Stimulated activated naive CD4-positive, alpha-beta T cell (primary cell): ENCODE data around the gene PTPRT.

Experiments used
- DNase-seq, 6 experiments: peaks; one replicate each; lab custom pipeline; 2025; lab: John Stamatoyannopoulos, UW

PTPRT gene

GRCh38 chr20:43022568-43022967 lies 167.1 kb downstream of the PTPRT start:
- DNase-seq = no peak

- no peak for DNase-seq
Observed at GRCh38 chr20:43022081-43022480, 167.6 kb downstream of the PTPRT start.

GRCh38 chr20:43017241-43018030 lies 172.3 kb downstream of the PTPRT start:
- DNase-seq = no peak

GRCh38 chr20:43016257-43016656 lies 173.4 kb downstream of the PTPRT start:
- DNase-seq = no peak

GRCh38 chr20:43015566-43015965 lies 174.1 kb downstream of the PTPRT start:
- no peak for DNase-seq

GRCh38 chr20:43014206-43014605 lies 175.5 kb downstream of the PTPRT start:
- DNase-seq = no peak

- DNase-seq = no peak
Observed at GRCh38 chr20:43011491-43011890, 178.2 kb downstream of the PTPRT start.

- DNase-seq = no peak
Observed at GRCh38 chr20:43009532-43009931, 180.2 kb downstream of the PTPRT start.

- DNase-seq = no peak
Observed at GRCh38 chr20:43007525-43007924, 182.2 kb downstream of the PTPRT start.

GRCh38 chr20:43006651-43007375 lies 182.9 kb downstream of the PTPRT start:
- no peak for DNase-seq

- DNase-seq = no peak
Observed at GRCh38 chr20:43003318-43003944, 186.3 kb downstream of the PTPRT start.

- no peak for DNase-seq
Observed at GRCh38 chr20:42996141-42996540, 193.6 kb downstream of the PTPRT start.

- no peak for DNase-seq
Observed at GRCh38 chr20:42988319-42988718, 201.4 kb downstream of the PTPRT start.

GRCh38 chr20:42987376-42988114 lies 202.2 kb downstream of the PTPRT start:
- DNase-seq = no peak

- no peak for DNase-seq
Observed at GRCh38 chr20:42986143-42986773, 203.4 kb downstream of the PTPRT start.

- DNase-seq = no peak
Observed at GRCh38 chr20:42985628-42986027, 204.1 kb downstream of the PTPRT start.

GRCh38 chr20:42982218-42982617 lies 207.5 kb downstream of the PTPRT start:
- DNase-seq = no peak

- DNase-seq = no peak
Observed at GRCh38 chr20:42981253-42981652, 208.5 kb downstream of the PTPRT start.

GRCh38 chr20:42979720-42980119 lies 210.0 kb downstream of the PTPRT start:
- DNase-seq = no peak

GRCh38 chr20:42978184-42978974 lies 211.3 kb downstream of the PTPRT start:
- DNase-seq = no peak

GRCh38 chr20:42975974-42976373 lies 213.7 kb downstream of the PTPRT start:
- DNase-seq = no peak
